NCI-H526 (cell line): ENCODE results near the gene PAXX.
"Not testable (repeated sequence)": the region's sequence is repeated elsewhere in the genome, so short reads cannot be mapped to it uniquely, and the experiment has no call there.

Source experiments
- DNase-seq, 2 experiments: peaks; one replicate each; lab custom pipeline; 2025; lab: John Stamatoyannopoulos, UW

The PAXX gene

DNA sequence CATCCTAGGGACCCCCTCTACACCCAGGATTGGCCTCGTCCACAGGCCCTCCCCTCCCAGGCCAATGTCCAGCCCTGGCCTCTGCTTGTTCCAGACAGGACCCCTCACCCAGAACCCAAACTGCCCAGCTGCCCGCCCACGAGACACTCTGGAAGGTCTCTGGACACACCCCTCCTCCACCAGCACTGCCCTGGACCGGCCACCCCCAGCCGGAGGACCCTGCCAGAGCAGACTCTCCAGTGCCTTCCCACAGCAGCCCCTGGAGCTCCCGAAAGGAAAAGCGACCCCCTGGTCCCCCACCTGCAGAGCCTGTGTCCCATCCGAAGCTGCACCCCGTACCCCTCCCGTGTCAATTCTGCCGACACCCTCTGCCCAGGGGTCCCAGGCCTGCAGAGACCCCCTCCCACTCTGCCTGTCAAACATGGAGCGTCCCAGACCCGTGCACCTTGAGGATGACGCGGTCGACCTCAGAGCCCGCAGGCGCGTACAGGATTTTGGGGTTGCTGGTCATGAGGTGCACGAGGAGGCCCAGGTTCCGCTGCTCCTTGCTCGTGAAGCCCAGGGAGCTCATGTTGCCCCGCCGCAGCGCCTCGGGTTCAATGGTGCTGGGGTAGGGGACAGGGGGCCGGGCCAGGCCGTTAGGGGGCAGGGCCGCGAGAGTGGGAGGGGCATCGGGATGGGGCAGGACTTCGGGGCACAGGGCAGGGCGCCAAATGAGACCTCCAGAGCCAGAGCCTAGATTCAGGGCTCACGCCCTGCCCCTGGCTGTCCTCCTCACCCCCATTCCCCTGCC is 27.9 kb downstream of the PAXX start:
- no peak for DNase-seq

DNA sequence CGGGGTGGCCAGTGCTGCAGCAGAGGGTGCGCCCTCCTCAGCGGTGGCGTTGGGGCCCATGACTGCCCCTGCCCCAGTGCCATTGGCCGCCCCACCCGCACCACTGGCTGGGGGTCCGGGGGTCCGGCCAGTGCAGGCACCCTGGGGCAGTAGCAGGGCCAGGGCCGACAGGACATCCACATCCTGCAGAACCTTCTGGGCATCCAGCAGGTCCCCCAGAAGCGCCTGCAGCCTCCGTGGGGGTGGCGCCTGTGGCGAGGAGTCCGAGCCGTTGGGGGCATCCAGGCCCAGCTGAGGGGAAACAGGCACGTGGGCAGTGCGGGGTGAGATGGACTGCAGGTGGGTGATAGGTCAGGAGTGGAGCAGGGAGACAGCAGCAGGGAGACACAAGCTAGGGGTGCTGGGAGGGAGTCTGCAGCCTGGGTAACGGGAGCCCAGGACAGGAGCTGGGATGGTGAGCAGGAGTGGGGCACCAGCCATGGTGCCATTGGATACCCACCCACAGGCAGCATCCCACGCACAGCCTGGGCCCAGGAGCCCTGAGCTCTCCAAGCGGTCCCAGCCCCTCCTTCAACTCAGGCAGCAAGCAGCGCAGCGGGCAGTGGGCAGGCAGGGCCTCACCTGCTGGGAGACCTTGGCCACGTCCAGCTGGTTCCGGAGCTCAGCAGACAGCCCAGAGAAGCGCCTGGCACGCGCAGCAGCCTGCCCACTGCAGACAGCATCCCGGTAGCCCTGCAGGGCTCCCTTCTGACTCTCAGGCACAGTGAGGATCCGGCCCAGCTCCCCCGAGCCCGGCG is 28.7 kb downstream of the PAXX start:
- no peak for DNase-seq

DNA sequence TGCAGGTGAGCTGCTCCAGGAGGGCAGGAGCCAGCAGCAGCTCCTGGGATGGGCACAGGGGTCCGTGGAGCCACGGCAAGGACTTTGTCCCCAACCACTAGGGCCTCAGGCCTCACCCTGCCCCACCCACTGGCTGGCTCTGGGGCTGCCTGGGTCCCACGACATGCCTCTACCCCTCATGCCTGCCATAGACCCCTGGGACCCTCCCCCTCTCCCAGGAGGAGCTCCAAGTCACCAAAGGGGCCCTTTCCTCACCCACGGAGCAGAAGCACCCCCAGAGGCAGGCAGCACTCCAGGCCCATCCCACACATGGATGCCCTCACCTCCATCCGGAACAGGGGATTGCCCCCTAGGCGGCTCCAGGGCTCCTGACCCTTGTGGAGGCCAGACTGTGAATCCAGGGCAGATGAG is 29.4 kb downstream of the PAXX start:
- DNase-seq, result no peak

DNA sequence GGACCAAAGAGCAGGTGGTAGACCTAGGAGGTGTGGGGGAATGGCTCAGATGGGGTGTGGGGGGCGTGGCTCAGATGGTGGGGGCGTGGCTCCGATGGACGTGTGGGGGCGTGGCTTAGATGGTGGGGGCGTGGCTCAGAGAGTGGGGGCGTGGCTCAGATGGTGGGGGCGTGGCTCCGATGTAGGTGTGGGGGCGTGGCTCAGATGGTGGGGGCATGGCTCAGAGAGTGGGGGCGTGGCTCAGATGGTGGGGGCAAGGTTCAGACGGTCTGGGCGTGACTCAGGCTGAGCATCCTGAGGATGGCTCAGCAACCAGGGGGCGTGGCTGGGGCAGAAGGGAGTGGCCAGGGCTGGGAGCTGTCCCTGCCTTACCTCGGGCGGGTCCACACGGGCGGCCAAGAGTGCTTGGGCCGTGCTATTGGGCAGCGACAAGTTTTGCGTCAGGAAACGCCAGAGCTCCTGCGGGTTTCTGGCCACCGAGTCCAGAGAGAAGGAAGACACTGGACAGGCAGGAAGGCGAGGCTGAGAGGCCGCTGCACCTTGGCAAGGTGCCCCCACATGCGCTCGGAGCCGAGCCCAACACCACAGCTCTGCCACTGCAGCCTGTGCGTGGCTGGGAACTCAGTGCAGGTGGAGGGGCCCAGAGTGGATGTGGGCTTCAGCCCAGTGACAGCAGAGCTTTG is 29.9 kb downstream of the PAXX start:
- DNase-seq, result peak in 1 of 2 experiments; percentile 86

DNA sequence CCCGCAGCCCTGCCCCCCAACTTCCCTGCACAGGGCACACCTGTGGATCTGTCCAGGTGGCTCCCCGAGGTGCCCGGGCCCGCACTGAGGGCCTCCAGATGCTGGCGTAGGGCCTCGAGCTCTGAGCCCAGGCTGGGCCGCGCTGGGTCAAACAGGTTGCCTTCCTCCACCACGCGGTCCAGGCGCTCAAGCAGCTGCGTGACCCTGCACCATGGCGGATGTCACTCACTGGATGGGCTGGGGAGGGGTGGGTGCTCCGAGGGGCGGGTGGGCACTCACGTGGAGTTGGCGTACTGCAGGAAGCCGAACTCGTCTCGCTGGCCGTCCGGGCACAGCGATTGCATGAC is 30.4 kb downstream of the PAXX start:
- DNase-seq, result no peak

DNA sequence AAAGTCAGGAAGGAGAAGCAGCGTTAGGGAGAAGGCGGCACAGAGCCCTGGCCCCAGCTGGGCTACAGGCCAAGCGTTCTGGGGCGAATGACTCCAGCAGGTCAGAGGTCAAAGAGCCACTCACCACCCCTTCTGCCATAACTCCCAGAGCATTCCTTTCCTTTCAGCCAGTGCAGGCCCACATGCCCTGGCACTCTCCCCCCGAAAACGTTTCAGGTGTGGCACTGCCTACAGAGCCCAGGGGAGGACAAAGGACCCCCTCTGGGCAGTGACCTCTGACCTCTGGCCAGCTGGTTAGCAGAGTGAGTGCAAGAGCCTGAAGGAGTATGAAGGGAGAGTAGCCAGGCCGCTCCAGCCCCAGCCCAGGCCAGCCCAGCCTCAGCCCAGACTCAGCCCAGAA is 30.9 kb downstream of the PAXX start:
- DNase-seq, result no peak

DNA sequence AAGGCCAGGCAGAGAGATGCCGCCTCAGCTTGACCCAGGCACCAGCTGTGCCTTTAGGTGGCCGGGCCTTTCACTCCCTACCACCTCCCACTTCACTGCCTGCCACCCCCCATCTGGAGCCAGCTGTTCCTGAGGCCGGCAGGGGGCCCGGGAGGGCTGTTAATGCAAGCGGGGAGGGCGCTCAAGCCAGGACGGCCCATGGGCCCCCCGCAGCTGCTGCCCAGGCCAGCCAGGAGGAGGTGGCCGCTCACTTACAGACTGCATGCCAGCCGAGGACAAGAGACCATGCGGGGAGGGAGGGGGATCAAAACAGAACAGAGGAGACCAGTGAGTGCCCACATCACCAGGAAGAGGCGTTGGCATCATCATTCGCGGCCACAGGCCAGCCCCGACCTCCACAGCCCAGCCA is 31.4 kb downstream of the PAXX start:
- DNase-seq, result no peak

DNA sequence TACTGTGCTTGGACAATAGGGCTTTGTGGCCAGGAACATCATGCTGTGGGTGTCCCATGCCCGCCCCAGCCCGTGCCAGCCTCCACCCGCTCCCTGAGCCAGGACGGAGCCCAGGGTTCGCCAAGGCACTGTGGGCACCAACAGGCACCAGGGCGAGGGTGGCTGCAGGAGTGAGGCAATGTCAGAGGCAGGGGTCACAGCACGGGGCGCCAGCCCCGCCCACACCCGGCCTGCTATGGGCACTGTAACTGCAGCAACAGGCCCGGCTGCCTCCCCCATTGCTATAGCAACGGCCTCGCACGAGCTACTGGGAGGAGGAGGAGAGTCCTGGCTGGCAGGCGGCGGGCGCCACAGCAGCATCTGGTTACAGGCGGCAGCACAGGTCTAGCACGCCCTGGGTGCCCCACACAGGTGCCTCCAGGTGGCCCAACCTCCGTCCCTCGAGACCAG is 33.3 kb downstream of the PAXX start:
- peak; percentile 72 to 93 for DNase-seq

DNA sequence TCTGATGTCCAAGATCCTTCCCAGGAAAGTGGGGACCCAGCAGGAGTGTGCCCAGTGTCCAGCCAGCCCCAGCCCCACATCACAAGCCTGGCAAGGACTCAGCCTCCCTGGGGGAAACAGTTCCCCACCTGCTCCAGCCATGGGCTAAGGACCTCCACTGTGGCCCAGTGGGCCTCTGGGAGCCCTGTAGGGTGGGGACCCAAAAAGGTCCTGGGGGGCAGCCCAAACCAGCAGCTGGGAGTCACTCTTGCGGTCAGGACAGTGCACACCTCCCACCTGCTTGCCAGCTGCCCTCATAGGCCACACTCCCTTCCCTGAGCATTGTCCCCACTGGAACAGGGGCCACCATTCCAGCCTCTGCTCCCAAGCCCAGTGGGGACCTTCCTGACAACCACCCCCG is 34.2 kb downstream of the PAXX start:
- no peak for DNase-seq

DNA sequence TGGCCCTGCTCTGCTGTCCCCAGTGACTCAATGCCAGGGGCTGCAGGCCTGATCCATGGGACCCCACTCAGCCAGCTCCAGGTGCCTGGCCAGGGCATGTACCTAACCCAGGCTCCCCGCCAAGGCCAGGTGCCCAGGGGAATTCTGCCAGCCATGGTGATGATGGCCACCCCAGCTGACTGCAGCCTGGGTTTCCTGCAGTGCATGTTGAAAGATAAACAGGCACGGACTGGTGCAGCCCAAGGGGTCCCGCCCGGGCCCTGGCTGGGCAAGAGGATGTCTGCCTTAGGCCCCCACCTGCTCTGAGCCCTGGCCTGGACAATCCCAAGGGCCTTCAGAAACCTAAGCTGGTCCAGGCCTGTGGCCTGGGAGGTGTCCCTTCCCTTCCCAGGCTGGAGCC is 34.6 kb downstream of the PAXX start:
- no peak for DNase-seq

DNA sequence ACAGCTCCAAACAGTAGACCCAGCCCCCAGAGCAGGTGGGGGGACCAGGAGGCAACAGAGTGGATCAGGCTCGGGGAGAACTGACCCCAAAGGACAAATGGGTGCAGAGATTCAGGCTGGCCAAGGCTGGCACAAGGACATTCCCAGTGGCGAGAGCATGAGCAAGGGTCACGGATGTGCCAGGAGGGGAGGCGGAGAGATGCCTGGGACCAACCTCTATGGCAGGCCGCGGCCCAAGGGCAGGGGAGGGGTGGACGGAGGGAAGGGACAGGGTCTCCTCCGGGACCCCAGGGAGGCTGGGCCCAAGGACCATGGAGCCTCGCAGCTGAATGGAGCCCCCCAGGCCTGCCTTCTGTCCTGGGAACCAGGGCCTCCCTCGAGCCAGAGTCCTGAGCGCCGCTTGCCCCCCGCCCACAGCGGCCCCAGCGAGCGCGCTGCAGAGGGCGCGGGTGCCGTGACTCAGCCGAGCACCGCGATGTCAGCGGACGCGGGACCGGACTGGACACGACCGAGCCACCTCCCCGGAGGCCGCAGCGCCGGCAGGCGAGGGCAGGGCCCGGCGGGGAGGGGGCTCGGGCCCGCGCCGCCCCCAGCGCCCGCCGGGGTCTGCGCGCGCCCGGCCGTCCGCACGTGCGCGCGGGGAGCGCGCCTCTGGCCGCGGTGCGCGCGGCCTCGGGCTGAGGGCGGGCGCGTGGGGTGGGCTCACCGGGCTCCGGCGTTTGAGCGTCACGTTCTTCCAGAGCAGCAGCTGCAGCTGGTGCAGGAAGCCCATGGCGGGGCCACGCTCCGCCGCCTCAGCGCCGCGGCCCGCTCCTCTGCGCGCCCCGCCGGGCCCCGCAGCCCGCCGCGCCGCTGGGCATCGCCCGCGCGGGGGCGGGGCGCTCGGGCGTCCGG is 35.4 kb downstream of the PAXX start, which contains the start of gene ABCA2:
TSS of gene ABCA2 (minus strand) at position 869 of the 894 bp plus-strand sequence. CDS start at position 772, 97 bp downstream.
- DNase-seq, result no peak

DNA sequence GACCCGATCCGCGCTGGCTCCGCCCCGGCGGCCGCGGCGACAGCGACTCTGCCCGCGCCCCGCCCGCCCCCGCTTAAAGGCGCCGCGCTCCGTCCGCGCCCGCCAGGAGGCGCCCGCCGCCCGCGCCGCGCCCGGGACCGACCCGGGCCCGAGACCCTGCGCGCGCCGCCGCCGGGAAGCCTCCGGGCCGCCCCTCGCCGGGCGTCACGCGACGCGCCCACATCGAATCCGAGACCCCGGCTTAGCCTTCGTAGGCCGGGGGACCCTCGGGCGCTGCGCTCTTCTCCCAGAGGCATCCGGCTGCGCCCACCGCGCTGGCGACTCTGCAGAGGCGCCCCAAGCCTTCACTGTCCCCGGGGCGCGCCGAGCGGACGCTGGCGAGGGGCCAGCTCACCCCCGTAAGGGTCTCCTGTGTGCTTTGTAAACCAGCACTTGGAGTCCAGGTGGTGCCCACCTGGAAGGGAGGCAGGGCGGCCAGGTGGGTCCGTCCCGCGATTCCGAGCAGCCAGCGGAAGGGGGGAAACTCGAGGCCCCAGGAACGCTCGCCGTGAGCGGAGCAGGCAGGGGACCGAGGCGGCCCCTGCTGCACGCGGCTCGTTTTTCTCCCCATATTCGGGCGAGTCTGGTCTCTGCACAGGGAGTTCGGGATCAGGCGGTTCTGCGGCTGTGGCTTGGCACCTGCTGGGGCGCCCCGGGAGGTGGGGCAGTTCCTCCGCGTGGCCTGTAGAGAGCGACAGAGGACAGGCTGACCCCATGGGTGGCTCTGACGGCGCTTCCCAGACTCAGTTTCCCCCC is 36.2 kb downstream of the PAXX start:
- peak in 1 of 2 experiments; percentile 77 for DNase-seq

DNA sequence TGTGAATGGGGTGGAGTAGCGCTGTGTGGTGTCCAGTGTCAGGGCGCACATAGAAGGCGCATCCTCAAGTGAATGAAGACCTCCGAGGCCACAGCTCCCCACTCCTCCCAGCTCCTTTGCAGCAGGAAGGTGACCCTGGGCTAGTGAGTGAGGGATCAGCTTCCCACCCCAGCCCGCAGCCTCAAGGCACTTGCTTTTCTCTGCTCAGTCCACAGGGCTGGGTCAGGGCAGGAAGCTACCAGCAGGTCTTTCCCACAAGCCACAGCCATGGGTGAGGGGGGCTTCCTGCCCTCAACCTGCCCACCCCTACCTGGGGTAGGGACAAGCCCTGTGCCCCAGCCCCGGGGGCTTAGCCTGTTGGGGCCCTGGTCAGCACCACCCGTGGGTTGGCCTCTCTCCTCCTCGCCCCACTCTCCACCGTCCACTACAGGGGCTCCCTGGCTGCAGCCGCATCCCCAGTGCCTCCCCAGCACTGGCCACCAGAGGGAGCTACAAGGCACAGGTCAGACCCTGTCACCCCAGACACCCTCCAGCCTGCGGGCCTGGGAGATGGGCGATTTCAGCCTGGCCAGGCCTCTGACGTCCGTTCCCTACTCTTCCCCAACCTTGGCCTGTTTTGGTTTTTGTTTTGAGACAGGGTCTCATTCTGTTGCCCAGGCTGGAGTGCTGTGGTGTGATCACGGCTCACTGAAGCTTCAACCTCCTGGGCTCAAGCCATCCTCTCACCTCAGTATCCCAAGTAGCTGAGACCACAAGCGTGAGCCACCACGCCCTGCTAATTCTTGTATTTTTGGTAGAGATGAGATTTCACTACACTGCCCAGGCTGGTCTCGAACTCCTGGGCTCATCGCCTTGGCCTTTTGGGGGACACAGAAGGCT is 37.1 kb downstream of the PAXX start:
- DNase-seq, result peak in 1 of 2 experiments; percentile 63

DNA sequence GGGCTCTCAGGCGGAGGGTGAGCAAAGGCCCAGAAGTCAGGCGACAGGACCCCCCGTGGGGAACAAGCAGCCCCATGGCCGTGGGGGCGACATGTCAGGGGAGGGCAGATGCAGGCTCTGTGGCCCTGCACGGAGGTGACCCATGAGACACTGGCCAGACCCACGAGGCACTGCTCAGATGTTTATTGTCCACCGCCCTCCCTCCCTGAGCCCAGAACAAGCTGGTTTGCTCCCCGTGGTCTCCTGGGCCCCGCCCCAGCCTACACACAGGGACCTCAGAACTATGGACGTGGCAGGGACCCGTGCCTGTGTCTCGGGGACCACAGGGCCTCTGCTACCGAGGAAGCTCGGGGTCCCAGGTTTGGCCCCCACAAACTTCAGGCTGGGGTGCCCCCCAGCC is 37.8 kb downstream of the PAXX start:
- DNase-seq, result no peak

DNA sequence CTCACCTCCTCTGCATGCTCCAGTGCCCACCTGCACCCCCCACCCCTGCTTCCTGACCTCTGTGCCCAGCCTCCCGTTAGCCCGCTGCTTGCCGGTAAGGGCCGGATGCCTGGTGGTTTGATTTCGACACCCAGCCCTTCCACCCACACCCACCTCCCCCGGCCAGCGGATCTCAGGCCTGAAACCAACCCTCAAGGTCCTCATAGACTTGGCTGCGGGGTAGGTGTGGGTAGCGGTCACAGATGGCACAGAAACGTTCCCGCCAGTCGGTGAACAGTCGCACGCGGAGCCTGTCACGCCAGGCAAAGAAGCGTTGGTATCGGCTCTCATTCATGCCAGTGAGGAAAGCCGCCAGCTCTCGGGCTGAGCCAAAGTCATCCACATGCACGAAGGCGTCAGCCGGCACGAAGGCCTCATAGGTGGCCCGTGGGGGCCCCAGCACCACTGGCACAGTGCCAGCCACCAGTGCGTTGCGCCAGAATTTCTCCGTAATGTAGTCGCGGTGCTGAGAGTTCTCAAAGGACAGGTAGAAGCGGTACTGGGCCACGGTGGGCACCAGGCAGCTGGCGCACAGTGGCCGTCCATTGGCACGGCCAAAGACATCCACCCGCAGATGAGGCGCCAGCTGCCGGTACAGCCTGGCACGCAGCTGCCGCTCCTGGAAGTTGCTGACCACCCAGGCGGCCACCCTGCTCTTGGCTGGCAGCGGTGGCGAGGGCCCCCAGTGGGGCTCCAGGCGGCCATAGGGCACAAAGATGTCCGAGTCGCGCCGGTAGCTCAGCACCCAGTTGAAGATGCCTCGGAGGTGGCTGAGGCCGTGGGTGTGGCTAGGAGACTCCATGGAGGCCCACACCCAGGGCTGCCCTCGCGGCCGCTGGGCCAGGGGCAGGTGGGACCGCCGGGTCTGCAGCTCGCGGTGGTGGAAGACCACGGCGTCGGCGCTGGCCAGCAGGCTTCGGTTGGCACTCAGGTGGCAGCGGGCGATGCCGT is 38.6 kb downstream of the PAXX start:
- DNase-seq, result no peak

DNA sequence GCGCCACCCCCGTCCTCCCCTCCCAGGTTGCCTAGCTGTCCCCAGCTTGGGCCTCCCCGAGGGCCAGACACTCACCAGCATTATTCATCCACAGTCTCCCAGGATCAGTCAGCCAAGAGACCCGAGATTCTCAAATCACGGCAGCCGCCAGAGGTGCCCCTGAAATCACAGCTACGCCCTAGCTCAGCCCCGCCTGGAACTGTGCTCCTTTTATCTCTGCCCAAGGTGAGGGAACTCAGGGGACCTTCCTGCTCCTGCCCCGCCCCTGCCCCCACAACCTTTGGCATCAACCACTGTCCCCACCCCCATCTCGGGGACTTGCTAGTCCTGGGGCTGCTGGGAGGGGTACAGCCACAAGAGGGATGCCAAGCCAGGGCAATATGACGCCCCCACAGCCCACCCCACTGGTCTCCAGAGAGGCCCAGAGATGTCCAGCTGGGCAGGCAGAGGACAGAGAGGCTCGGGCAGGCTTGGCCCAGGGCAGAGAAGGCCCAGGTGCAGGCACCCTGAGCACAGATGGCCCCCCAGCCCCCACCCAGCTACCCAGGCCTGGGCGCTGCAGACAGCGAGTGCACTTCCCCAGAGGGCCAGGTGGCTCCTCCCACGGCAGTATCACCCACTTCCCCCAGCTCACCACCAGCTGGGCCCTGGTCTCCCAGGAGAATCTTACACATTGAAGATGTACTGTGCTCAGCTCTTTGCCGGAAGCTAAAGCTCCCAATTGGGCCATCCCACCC is 39.9 kb downstream of the PAXX start, which contains the start of gene FUT7:
TSS of gene FUT7 (minus strand) at position 185 of the 737 bp plus-strand sequence. CDS start at position 88, 97 bp downstream.
- DNase-seq, result no peak

DNA sequence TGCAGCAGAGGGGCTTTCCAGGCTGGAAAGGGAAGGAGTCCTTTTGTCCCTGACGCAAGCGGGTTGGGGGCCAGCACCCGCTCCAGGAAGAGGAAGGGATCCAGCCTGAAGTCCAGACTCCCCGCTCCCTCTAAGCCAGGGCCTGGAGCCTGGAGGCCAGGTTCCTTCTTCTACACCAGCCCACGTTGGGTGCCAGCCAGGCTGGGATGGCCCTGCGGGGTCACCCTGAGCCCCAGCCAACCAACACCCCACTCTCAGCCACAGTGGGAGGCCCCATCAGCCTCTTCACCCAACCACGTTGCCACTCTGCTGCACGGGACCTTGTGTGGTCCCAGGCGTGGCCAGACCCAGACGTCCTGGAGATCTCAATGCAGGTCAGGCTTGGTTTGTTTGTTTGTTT is 40.6 kb downstream of the PAXX start:
- DNase-seq, result no peak

DNA sequence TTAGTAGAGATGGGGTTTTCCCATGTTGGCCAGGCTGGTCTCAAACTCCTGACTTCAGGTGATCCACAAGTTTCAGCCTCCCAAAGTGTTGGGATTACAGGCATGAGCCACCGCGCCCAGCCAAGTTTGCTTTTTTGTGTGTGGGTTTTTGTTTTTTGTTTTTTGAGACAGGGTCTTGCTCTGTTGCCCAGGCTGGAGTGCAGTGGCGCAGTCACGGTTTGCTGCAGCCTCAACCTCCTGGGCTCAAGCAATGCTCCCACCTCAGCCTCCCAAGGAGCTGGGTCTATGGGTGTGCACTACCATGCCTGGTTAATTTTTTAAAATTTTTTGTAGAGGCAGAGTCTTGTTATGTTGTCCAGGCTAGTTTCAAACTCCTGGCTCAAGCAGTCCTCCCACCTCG is 41.3 kb downstream of the PAXX start:
- DNase-seq, result not testable (repeated sequence)
